Measurements from ENCODE around the gene PDE1A.
A peak's percentile ranks its signal among the peaks of the same experiment; 100 is the strongest.

The PDE1A gene

DNA sequence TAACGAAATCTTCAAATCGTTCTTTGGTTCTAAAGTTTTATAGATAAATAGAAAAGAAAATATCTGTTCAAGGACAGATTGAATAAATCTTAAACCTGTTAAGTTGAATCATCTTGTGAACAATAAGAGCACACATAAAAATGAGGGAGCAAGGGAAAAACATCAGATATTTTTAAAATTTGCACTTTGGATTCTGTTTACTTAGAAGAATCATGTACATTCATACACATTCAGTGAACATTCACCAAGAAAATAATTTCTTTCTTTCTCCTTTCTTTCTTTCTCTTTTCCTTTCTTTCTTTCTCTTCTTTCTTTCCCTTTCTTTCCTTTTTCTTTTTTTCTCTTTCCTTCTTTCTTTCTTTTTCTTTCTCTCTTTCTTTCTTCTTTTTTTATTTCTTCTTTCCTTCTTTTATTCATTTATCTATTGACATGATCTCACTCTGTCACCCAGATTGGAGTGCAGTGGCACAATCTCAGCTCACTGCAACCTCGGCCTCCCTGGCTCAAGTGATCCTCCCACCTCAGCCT, 164.9 kb downstream of the PDE1A start:
- DNase-seq = no peak

- DNase-seq = no peak
Observed at GRCh38 chr2:182259629-182260150, 167.1 kb downstream of the PDE1A start.

GRCh38 chr2:182252534-182252933, 174.3 kb downstream of the PDE1A start:
- DNase-seq = no peak

DNA sequence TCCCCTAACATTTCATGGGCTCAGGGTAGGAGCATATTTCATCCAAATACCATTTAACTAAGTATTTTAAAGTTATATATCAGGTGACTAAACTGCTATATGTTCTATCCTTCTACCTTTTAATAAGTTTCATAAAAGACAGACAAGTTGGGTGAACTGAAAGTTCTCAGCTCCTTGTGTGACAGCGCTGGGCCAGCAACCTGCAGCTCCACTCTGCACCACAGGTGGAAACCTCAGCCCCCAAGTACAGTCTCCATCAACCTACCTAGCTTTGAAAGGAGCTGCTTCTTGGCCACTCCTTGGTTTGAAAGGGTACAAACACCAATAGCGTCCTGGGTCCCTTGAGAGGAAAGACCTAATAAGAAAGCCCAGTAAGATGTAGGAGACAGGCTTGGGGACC, 177.9 kb downstream of the PDE1A start:
- DNase-seq = no peak

GRCh38 chr2:182248362-182248761, 178.5 kb downstream of the PDE1A start:
- DNase-seq = no peak

DNA sequence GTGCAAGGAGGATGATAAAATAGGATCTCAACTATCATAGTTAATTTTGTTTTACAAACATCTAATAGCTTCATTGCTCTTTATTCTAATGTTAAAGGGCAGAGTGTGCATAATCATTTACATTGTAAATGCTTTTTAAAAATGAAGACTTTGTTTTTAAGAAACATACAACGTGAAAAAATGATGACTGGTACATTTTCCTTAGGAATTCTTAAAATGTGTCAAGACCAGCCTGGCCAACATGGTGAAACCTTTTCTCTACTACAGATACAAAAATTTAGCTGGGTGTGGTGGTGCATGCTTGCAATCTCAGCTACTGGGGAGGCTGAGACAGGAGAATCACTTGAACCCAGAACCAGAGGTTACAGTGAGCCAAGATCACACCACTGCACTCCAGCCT, 179.0 kb downstream of the PDE1A start:
- DNase-seq = no peak

GRCh38 chr2:182245963-182246362, 180.9 kb downstream of the PDE1A start:
- DNase-seq = no peak

DNA sequence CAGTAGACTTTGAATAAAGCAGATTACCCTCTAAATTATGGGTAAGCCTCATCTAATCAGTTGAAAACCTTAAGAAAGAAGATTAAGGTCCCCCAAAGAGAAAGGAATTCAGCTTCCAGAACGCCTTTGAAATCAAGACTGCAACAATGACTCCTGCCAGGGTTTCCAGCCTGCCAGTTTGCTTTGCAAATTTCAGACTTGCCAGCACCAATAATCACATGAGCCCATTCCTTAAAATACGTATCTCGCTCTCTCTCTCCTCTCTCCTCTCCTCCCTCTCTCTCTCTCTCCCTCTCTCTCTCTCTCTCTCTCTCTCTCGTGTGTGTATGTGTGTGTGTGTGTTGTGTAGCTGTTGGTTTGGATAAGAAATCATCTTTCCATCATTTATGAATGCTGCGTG, 184.2 kb downstream of the PDE1A start:
- no peak for DNase-seq

- DNase-seq = no peak
Observed at GRCh38 chr2:182241936-182242335, 184.9 kb downstream of the PDE1A start.

DNA sequence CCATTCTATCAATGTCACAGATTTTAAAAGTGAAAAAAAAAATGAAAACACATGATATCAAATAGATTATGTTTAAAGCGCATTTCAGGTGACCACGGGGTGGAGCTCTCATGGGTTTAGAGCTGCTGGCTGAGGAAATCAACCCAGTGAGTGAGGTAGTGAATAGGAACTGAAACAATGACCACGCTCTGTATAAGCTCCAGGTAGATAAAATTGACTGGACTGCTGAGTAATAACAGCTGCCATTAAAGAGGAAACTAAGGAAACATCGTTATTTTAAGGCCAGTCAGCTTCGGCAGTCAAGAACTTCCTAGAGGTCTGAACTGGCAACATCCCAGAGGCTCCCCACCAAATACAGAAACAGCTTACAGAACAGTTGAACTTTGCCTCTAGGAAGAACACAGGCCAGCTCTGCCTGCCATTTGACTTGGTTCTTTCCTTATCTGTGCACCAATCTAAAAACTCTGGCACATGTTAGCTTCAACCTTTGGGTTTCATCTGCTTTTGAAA, 185.9 kb downstream of the PDE1A start:
- peak; percentile 19 for DNase-seq

- DNase-seq = no peak
Observed at GRCh38 chr2:182230561-182230960, 196.3 kb downstream of the PDE1A start.

DNA sequence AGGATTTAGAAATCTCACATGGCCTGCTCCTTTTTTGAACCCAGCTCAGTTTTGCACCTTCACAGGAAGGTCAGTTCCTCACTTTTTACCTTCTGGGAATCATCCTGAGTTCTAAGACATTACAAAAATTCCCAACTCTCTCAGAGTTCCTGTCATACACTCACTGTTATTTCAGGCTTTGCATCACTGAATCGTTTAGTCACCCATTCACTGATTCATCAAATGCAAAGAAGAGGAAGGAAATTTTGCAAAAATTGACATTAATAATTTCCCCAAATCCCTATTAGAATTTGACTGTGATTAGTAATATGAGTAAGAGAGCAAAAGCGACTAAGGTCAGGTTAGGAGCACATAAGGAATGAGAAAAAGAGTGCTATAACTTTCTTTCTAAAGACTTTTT, 197.5 kb downstream of the PDE1A start:
- no peak for DNase-seq

- DNase-seq = no peak
Observed at GRCh38 chr2:182228741-182229140, 198.1 kb downstream of the PDE1A start.

- DNase-seq = no peak
Observed at GRCh38 chr2:182228073-182228473, 198.8 kb downstream of the PDE1A start.

GRCh38 chr2:182226807-182227206, 200.0 kb downstream of the PDE1A start:
- no peak for DNase-seq

DNA sequence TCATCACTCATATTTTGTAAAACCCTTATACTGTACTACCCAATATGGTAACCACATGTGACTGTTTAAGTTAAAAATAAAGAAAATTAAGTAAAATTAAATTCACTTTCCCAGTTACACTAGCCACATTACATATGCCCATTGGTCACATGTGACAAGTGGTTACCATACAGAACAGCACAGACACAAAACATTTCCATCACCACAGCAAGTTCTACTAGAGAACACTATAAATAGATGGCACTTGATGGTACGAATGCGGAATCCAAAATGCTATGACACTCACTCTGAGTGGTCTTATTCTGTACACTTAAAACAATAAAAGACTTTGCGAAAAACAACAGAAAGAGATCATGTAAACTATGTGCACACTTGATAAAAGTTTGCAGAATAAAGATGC, 202.2 kb downstream of the PDE1A start:
- DNase-seq = no peak

DNA sequence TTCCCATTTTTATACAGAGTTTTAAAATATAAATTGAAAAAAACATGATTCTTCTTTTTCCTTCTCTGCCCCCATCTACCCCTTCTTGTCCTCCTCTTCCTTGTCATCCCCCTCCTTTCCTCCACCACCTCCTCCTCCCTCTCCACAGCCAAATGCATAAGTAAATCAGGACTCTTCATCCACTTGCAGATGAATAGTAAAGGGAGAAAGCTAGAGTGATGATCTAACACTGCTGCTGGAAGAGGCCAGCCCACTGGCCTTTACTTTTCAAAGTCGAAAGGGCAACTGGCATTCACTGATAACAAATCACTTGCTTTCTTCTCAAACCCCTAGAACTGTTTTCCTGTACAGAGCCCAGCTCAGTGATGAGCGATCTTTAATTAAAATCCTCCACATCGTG, 205.8 kb downstream of the PDE1A start:
- DNase-seq = no peak

GRCh38 chr2:182220335-182220734, 206.5 kb downstream of the PDE1A start:
- no peak for DNase-seq

GRCh38 chr2:182210669-182211068, 216.2 kb downstream of the PDE1A start:
- no peak for DNase-seq

- no peak for DNase-seq
Observed at GRCh38 chr2:182208421-182208820, 218.4 kb downstream of the PDE1A start.

- DNase-seq = no peak
Observed at GRCh38 chr2:182207049-182207746, 219.6 kb downstream of the PDE1A start.

GRCh38 chr2:182197529-182197928, 229.3 kb downstream of the PDE1A start:
- DNase-seq = no peak

- DNase-seq = no peak
Observed at GRCh38 chr2:182193291-182193690, 233.5 kb downstream of the PDE1A start.

- no peak for DNase-seq
Observed at GRCh38 chr2:182191061-182191460, 235.8 kb downstream of the PDE1A start.

GRCh38 chr2:182187130-182187529, 239.7 kb downstream of the PDE1A start:
- no peak for DNase-seq

Measured in hematopoietic multipotent progenitor cell treated with erythropoietin and hydrocortisone succinate and interleukin-3 and kit ligand, for 8 days (in vitro differentiated cells).